ENCODE measurements around the gene GRAMD2A.

GRCh38 chr15:72235298-72235697 lies 37.7 kb upstream of the GRAMD2A start:
- TF ChIP-seq CTCF (IDR thresholded peaks at IDR 0.05; ENCODE audit: poor library complexity) (no peak), EZH2phosphoT487 (IDR thresholded peaks at IDR 0.05; ENCODE audit: low read depth, severe bottlenecking, unreplicated experiment) (no peak), EZH2 (IDR thresholded peaks at IDR 0.05; ENCODE audit: borderline replicate concordance) (no peak)
